HG03565 (cell line): Measurements from ENCODE around the gene RCVRN.

Experiments
- ATAC-seq: cut with Tn5 transposase; IDR thresholded peaks from one replicate; pipeline ENCODE4 v1.9.1; 2021; ENCODE audit warnings: mild to moderate bottlenecking, moderate library complexity; ENCODE audit not compliant: unreplicated experiment

RCVRN gene

GRCh38 chr17:9905078-9905415 lies at the start of gene RCVRN:
Gene RCVRN (minus strand): TSS chr17:9905271. CDS start chr17:9905180, 91 bp downstream.
- ATAC-seq: no peak

GRCh38 chr17:9953492-9953891 lies 48.4 kb upstream of the RCVRN start:
- no peak for ATAC-seq

- no peak for ATAC-seq
Observed at GRCh38 chr17:9951803-9952202, 46.7 kb upstream of the RCVRN start.

GRCh38 chr17:9948928-9949327 lies 43.9 kb upstream of the RCVRN start:
- no peak for ATAC-seq

GRCh38 chr17:9944704-9945103 lies 39.6 kb upstream of the RCVRN start:
- no peak for ATAC-seq

GRCh38 chr17:9943343-9943742 lies 38.3 kb upstream of the RCVRN start:
- ATAC-seq: no peak

- ATAC-seq: no peak
Observed at GRCh38 chr17:9942885-9943284, 37.8 kb upstream of the RCVRN start.

GRCh38 chr17:9941305-9941704 lies 36.2 kb upstream of the RCVRN start:
- no peak for ATAC-seq

- ATAC-seq: no peak
Observed at GRCh38 chr17:9940841-9941240, 35.8 kb upstream of the RCVRN start.

- ATAC-seq: no peak
Observed at GRCh38 chr17:9938764-9939163, 33.7 kb upstream of the RCVRN start.

GRCh38 chr17:9937901-9938300 lies 32.8 kb upstream of the RCVRN start:
- no peak for ATAC-seq

- ATAC-seq: no peak
Observed at GRCh38 chr17:9937241-9937761, 32.2 kb upstream of the RCVRN start.

GRCh38 chr17:9936095-9936494 lies 31.0 kb upstream of the RCVRN start:
- ATAC-seq: no peak

- no peak for ATAC-seq
Observed at GRCh38 chr17:9935408-9935807, 30.3 kb upstream of the RCVRN start.

GRCh38 chr17:9934331-9934730 lies 29.3 kb upstream of the RCVRN start:
- no peak for ATAC-seq

- ATAC-seq: no peak
Observed at GRCh38 chr17:9932491-9932890, 27.4 kb upstream of the RCVRN start.

- ATAC-seq: no peak
Observed at GRCh38 chr17:9931144-9931741, 26.2 kb upstream of the RCVRN start.

- no peak for ATAC-seq
Observed at GRCh38 chr17:9929871-9930270, 24.8 kb upstream of the RCVRN start.

- ATAC-seq: no peak
Observed at GRCh38 chr17:9928601-9929333, 23.7 kb upstream of the RCVRN start.

GRCh38 chr17:9926150-9926804 lies 21.2 kb upstream of the RCVRN start:
- ATAC-seq: no peak

GRCh38 chr17:9925457-9925856 lies 20.4 kb upstream of the RCVRN start:
- ATAC-seq: no peak

- ATAC-seq: no peak
Observed at GRCh38 chr17:9924735-9925191, 19.7 kb upstream of the RCVRN start.
